ENCODE measurements around the gene RSPH10B2. TPM values are rescaled to one million over a fixed set of nuclear protein-coding genes. Genes with fewer than 3 reads are reported as not detected.

The RSPH10B2 gene
- total and polyA plus RNA-seq, 2 of the 13 experiments (the other 11 are each of a cell fraction or from before 2014, with no cell fraction given) = 0.31 TPM; not detected in 1

GRCh38 chr7:6706666-6707407 lies 47.1 kb upstream of the RSPH10B2 start, which contains the start of gene ZNF12 (continued):
- no peak for TF ChIP-seq ZBTB46 (CRISPR knock-in tag; IDR thresholded peaks at IDR 0.05; ENCODE audit: borderline replicate concordance)
- TF ChIP-seq ARHGAP35 (CRISPR knock-in tag; IDR thresholded peaks at IDR 0.05; ENCODE audit: borderline replicate concordance) = no peak
- no peak for TF ChIP-seq RFX3 (CRISPR knock-in tag; IDR thresholded peaks at IDR 0.05)
- TF ChIP-seq RBFOX2 (IDR thresholded peaks at IDR 0.05; ENCODE audit: low read depth, low read length) = peak; percentile 96
- peak; percentile 34; the same call in 1 of the 2 replicates for TF ChIP-seq RFX5 (IDR thresholded peaks at IDR 0.05; ENCODE audit: low read depth, low read length)
- TF ChIP-seq ATF3 (CRISPR knock-in tag; IDR thresholded peaks at IDR 0.05) = peak; percentile 19; the same call in 1 of the 2 replicates
- no peak for TF ChIP-seq SNAI1 (CRISPR knock-in tag; IDR thresholded peaks at IDR 0.05; ENCODE audit: borderline replicate concordance)
- peak; percentile 89 for TF ChIP-seq GATAD1 (CRISPR knock-in tag; IDR thresholded peaks at IDR 0.05)
- peak; percentile 31; the same call in 1 of the 2 replicates for TF ChIP-seq TFE3 (CRISPR knock-in tag; IDR thresholded peaks at IDR 0.05)
- no peak; the same call in 1 of the 2 replicates for TF ChIP-seq ZNF501 (CRISPR knock-in tag; IDR thresholded peaks at IDR 0.05)
- TF ChIP-seq ZNF839 (CRISPR knock-in tag; IDR thresholded peaks at IDR 0.05; ENCODE audit: borderline replicate concordance) = no peak
- peak; percentile 46; the same call in 1 of the 2 replicates for TF ChIP-seq ZSCAN25 (CRISPR knock-in tag; IDR thresholded peaks at IDR 0.05)
- TF ChIP-seq ZBTB1 (CRISPR knock-in tag; IDR thresholded peaks at IDR 0.05; ENCODE audit: borderline replicate concordance) = no peak
- no peak for TF ChIP-seq ZFP41 (CRISPR knock-in tag; IDR thresholded peaks at IDR 0.05; ENCODE audit: borderline replicate concordance)
- TF ChIP-seq ZNF607 (CRISPR knock-in tag; IDR thresholded peaks at IDR 0.05; ENCODE audit: borderline replicate concordance) = peak; percentile 73
- TF ChIP-seq SP2 (CRISPR knock-in tag; IDR thresholded peaks at IDR 0.05) = 0 out of 2 replicates have a peak, but pooled peaks have one; percentile 33
- TF ChIP-seq NR0B2 (CRISPR knock-in tag; IDR thresholded peaks at IDR 0.05) = 0 out of 2 replicates have a peak, but pooled peaks have one; percentile 29
- TF ChIP-seq SMARCE1 (IDR thresholded peaks at IDR 0.05; ENCODE audit: borderline replicate concordance) = no peak
- no peak for TF ChIP-seq ZSCAN29 (CRISPR knock-in tag; conservative IDR thresholded peaks at IDR 0.05)
- TF ChIP-seq NPAS2 (CRISPR knock-in tag; IDR thresholded peaks at IDR 0.05; ENCODE audit: borderline replicate concordance) = no peak
- TF ChIP-seq ZBTB20 (CRISPR knock-in tag; IDR thresholded peaks at IDR 0.05; ENCODE audit: borderline replicate concordance, low read depth) = peak; percentile 27; the same call in 1 of the 2 replicates
- TF ChIP-seq E2F1 (CRISPR knock-in tag; IDR thresholded peaks at IDR 0.05) = no peak
- 0 out of 2 replicates have a peak, but pooled peaks have one; percentile 41 for TF ChIP-seq CBFB (CRISPR knock-in tag; IDR thresholded peaks at IDR 0.05)
- no peak for TF ChIP-seq PCBP1 (IDR thresholded peaks at IDR 0.05; ENCODE audit: borderline replicate concordance, low read depth, low read length)

Measured in HepG2 (cell line).